GM12801 (cell line): ENCODE data around the gene PHLPP1.

Experiments
- CTCF ChIP-seq: IDR thresholded peaks from one replicate; pipeline ENCODE4 v1.5.1; 2011; ENCODE audit warnings: control low read depth; ENCODE audit not compliant: insufficient read length; ENCODE audit errors: extremely low read depth

PHLPP1 gene

GRCh38 chr18:62844850-62845643, 129.7 kb downstream of the PHLPP1 start:
- no peak for TF ChIP-seq CTCF

DNA sequence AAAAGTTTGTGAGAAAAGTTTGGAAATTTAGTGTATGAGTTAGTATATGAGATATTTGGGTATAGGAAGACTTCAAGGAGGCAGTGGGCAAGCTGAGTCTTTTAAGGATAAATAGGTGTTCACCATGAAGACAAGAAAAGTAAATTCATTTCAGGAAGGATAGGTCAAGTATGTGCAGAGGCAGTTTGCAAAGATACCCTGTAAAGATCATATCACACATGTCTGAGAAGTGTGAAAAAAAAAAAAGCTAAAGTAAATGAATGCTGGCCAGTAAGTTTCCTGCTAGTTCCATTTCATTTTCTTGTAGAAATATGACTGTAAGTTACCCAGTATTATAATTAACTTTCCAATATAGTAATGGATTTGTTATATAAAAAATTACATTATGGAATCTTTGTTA, 131.0 kb downstream of the PHLPP1 start:
- no peak for TF ChIP-seq CTCF

GRCh38 chr18:62847081-62847480, 131.7 kb downstream of the PHLPP1 start:
- TF ChIP-seq CTCF = no peak

- TF ChIP-seq CTCF = no peak
Measured at GRCh38 chr18:62848946-62849345, 133.6 kb downstream of the PHLPP1 start.

DNA sequence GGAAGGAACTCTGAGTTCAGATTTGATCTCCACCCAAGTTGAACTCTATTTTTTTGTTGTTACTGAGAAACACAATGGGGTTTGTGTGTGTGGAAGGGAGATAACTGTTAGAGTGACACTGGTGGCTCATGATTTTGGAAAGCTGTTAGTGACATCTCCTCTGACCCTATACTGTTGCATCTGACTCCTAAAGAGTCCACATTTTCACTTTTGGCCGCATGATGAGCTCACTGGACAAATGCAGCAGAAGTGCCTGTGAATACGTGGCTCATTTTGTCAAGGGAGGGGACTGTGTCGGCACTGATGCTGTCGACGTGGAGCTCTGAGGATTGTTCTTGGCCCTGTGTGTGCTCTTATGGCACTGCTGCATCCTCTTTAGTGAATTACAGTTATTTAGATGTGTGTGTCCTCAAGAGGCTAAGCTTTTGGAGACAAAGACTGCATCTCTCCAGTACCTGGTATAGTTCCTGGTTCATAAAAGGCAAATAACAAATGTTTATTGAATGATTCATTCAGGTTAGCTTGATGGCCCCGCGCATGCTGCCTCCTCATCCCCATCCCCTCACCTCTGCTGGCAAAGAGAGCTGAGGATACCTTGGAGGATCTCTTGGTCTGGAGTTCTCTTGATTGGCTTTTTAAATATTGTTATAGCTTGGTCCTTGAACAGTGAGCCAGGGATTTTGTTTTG, 135.4 kb downstream of the PHLPP1 start:
- no peak for TF ChIP-seq CTCF

DNA sequence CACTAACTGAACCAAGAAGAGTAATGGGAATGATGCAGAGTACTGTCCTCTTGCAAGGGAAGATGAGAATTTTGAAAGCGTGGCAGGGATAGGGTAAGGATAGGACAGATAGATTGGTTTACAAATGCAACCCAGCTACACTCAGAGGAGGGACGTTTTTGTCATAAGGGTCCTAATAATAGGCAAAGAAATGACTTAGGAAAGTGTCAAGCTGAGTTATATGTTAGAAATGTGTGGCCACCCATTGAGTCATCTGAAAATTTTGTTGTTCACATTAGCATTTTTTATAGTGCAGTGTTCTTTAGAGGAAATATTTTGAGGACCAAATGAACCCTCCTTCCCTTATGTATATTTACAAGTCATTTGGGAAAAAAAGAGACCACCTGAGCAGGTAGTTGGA, 137.5 kb downstream of the PHLPP1 start:
- TF ChIP-seq CTCF = no peak

GRCh38 chr18:62856294-62856693, 141.0 kb downstream of the PHLPP1 start:
- no peak for TF ChIP-seq CTCF
